ENCODE results near the gene TMEM234. TPM values are rescaled to one million over a fixed set of nuclear protein-coding genes. Genes with fewer than 3 reads are reported as not detected.

The TMEM234 gene
- total and polyA plus RNA-seq, 10 of the 15 experiments (the other 5 are each of a cell fraction or from before 2014, with no cell fraction given) = 2.9 to 10.9 (median 6.4) TPM

DNA sequence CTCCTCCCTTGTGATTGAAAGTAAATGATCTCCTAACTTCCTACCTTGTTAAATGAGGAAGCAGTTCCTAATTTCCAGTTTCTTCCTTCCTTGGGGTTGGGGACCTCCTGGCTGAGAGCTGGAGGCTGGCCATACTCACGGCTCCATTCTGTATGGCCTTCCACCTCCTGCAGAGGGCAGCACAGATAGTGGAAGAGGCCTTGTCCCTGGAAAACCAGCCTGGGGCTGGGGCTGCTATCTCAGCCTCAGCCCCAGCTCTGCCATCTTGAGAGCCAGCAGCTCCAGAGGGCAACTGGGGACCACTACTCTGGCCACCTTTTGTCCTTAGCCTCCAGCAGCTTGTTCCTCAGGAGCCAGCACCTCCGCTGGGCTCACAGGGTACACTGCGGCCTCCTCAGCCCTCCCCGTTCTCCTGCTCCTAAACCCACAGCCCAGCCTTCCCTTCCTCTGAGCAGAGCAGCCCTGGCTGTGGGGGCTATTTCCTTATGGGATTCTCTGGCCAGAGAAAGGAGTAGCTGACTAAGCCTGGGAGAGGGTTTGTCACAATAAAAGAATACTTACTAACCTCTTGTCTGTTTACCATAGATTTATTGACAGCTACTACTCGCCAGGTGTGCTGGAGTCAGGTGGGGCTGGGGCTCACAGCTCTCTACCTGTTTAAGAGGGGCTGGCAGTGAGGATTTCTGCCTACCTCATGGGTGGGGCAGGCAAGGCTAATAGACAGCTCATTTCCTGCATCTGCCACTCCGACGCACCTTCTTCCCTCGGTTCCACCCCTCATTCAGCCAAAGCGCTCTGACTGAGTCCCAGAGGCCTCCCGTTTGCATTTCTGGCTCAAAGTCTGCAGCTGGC is 6.3 kb downstream of the TMEM234 start:
- no peak overlapping the region for H3K9ac ChIP-seq (ENCODE audit: control insufficient read depth, insufficient read depth, low read length)
- 72% methylated on average over 10 of the region's 10 CpGs for WGBS (ENCODE audit: insufficient coverage, insufficient replicate concordance, low lambda C conversion rate, missing lambda C conversion rate)
- TF ChIP-seq POLR2AphosphoS5 (IDR thresholded peaks at IDR 0.05; ENCODE audit: low read length) (no peak), JUND (IDR thresholded peaks at IDR 0.05; ENCODE audit: low read depth, low read length) (no peak), RFX5 (IDR thresholded peaks at IDR 0.05; ENCODE audit: low read depth, low read length) (no peak), IKZF1 (conservative IDR thresholded peaks at IDR 0.05) (peak; percentile 39; the same call in 1 of the 2 replicates), IKZF2 (IDR thresholded peaks at IDR 0.05) (no peak), RAD21 (IDR thresholded peaks at IDR 0.05; ENCODE audit: insufficient read depth, low read depth, low read length) (peak; percentile 82), CHD2 (IDR thresholded peaks at IDR 0.05; ENCODE audit: borderline replicate concordance, low read depth, low read length) (no peak), SRF (IDR thresholded peaks at IDR 0.05; ENCODE audit: low read depth in 2 of 2, low read length in 2 of 2) (no peak), ZNF207 (IDR thresholded peaks at IDR 0.05; ENCODE audit: borderline replicate concordance) (no peak)
- TF ChIP-seq, protein P1, sequence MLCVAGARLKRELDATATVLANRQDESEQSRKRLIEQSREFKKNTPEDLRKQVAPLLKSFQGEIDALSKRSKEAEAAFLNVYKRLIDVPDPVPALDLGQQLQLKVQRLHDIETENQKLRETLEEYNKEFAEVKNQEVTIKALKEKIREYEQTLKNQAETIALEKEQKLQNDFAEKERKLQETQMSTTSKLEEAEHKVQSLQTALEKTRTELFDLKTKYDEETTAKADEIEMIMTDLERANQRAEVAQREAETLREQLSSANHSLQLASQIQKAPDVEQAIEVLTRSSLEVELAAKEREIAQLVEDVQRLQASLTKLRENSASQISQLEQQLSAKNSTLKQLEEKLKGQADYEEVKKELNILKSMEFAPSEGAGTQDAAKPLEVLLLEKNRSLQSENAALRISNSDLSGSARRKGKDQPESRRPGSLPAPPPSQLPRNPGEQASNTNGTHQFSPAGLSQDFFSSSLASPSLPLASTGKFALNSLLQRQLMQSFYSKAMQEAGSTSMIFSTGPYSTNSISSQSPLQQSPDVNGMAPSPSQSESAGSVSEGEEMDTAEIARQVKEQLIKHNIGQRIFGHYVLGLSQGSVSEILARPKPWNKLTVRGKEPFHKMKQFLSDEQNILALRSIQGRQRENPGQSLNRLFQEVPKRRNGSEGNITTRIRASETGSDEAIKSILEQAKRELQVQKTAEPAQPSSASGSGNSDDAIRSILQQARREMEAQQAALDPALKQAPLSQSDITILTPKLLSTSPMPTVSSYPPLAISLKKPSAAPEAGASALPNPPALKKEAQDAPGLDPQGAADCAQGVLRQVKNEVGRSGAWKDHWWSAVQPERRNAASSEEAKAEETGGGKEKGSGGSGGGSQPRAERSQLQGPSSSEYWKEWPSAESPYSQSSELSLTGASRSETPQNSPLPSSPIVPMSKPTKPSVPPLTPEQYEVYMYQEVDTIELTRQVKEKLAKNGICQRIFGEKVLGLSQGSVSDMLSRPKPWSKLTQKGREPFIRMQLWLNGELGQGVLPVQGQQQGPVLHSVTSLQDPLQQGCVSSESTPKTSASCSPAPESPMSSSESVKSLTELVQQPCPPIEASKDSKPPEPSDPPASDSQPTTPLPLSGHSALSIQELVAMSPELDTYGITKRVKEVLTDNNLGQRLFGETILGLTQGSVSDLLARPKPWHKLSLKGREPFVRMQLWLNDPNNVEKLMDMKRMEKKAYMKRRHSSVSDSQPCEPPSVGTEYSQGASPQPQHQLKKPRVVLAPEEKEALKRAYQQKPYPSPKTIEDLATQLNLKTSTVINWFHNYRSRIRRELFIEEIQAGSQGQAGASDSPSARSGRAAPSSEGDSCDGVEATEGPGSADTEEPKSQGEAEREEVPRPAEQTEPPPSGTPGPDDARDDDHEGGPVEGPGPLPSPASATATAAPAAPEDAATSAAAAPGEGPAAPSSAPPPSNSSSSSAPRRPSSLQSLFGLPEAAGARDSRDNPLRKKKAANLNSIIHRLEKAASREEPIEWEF (IDR thresholded peaks at IDR 0.05; ENCODE audit: insufficient replicate concordance, low read depth, low read length) = no peak
- TF ChIP-seq, protein P2, sequence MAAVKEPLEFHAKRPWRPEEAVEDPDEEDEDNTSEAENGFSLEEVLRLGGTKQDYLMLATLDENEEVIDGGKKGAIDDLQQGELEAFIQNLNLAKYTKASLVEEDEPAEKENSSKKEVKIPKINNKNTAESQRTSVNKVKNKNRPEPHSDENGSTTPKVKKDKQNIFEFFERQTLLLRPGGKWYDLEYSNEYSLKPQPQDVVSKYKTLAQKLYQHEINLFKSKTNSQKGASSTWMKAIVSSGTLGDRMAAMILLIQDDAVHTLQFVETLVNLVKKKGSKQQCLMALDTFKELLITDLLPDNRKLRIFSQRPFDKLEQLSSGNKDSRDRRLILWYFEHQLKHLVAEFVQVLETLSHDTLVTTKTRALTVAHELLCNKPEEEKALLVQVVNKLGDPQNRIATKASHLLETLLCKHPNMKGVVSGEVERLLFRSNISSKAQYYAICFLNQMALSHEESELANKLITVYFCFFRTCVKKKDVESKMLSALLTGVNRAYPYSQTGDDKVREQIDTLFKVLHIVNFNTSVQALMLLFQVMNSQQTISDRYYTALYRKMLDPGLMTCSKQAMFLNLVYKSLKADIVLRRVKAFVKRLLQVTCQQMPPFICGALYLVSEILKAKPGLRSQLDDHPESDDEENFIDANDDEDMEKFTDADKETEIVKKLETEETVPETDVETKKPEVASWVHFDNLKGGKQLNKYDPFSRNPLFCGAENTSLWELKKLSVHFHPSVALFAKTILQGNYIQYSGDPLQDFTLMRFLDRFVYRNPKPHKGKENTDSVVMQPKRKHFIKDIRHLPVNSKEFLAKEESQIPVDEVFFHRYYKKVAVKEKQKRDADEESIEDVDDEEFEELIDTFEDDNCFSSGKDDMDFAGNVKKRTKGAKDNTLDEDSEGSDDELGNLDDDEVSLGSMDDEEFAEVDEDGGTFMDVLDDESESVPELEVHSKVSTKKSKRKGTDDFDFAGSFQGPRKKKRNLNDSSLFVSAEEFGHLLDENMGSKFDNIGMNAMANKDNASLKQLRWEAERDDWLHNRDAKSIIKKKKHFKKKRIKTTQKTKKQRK (IDR thresholded peaks at IDR 0.05; ENCODE audit: low read depth, low read length) = no peak

More for the DNA sequence above, 6.3 kb downstream of the TMEM234 start:
- Histone ChIP-seq H3K36me3 (ENCODE audit: control insufficient read depth in 2 of 2, insufficient read depth in 2 of 2, low read length in 1 of 2) (peaks cover 0 to 10% of the 10 kb centered on the region in 2 experiments; a peak in 1 of 4 replicates), H3K9me3 (replicated peaks; ENCODE audit: control insufficient read depth, insufficient read depth, low read length) (no peaks in the 10 kb centered on the region), H3K4me2 (ENCODE audit: control insufficient read depth, insufficient read depth) (no peak overlapping the region), H2AFZ (ENCODE audit: control insufficient read depth, low read depth, low read length) (0 out of 2 replicates have a peak overlapping the region, but pooled peaks have one; percentile 8), H3K4me3 (no peak overlapping the region), H4K20me1 (ENCODE audit: control insufficient read depth, insufficient read depth) (no peaks in the 10 kb centered on the region), H3K27ac (ENCODE audit: control insufficient read depth, insufficient read depth) (no peak overlapping the region), H3K4me1 (ENCODE audit: control insufficient read depth, insufficient read depth, low read length) (no peaks in the 10 kb centered on the region), H3K79me2 (ENCODE audit: control insufficient read depth, insufficient read depth, low read length) (no peaks in the 10 kb centered on the region), H3K27me3 (replicated peaks in 1 of 2; ENCODE audit: control insufficient read depth in 2 of 2, insufficient read depth in 2 of 2, low read length in 1 of 2) (no peaks in the 10 kb centered on the region)
- ChIA-PET CTCF (interaction anchor here (0.5 to 7.7 kb wide), 59 partner anchors 8 to 497 kb away, joined by 3 to 123 read pairs (median 6); partner anchors contain the start of genes BSDC1, CCDC28B, FAM167B and IQCC), POLR2A (interaction anchor here (0.8 to 3.0 kb wide), 7 partner anchors 15 to 179 kb away, joined by 3 to 18 read pairs (median 4); partner anchors contain the start of genes BSDC1, CCDC28B and MARCKSL1), SMC1A (ENCODE audit: uncharacterized antibody, unreplicated experiment) (interaction anchor here (0.6 to 4.6 kb wide), 33 partner anchors 10 to 234 kb away, joined by 3 to 44 read pairs (median 4); partner anchors contain the start of genes BSDC1, FAM167B, HDAC1 and IQCC), RAD21 (ENCODE audit: unreplicated experiment) (interaction anchor here (0.7 to 3.2 kb wide), 31 partner anchors 11 to 215 kb away, joined by 3 to 49 read pairs (median 6); partner anchors contain the start of genes BSDC1, FAM167B, HDAC1 and IQCC)
- no TSS peak for BruUV-seq (replicated peaks)
- DNase-seq (ENCODE audit: low read depth, low spot score) (no peak), ATAC-seq (peak; percentile 95), FAIRE-seq (peak; percentile 84)
- in situ Hi-C loops (cut with MboI) (no loop called here), intact Hi-C loops (cut with micrococcal nuclease; ENCODE audit: unreplicated experiment) (loop anchor here (1.0 kb wide), 2 partner anchors 100 to 198 kb away; no protein-coding TSS in a partner anchor)

Measured in GM12878 (cell line).